GM21619 (cell line): Measurements from ENCODE around the gene PHLPP1.

Experiments used
- ATAC-seq: cut with Tn5 transposase; IDR thresholded peaks from one replicate; pipeline ENCODE4 v1.9.1; 2021; ENCODE audit not compliant: unreplicated experiment

PHLPP1 gene

GRCh38 chr18:62975785-62976184 lies 260.4 kb downstream of the PHLPP1 start:
- ATAC-seq, result no peak

- no peak for ATAC-seq
These were observed 260.9 kb downstream of the PHLPP1 start for GRCh38 chr18:62976227-62976626.

- ATAC-seq, result no peak
These were observed 262.2 kb downstream of the PHLPP1 start for GRCh38 chr18:62977512-62977911.

- ATAC-seq, result no peak
These were observed 263.1 kb downstream of the PHLPP1 start for GRCh38 chr18:62978251-62979049.

GRCh38 chr18:62979176-62979575 lies 263.8 kb downstream of the PHLPP1 start:
- ATAC-seq, result no peak

GRCh38 chr18:62979900-62980299 lies 264.6 kb downstream of the PHLPP1 start:
- ATAC-seq, result no peak

- no peak for ATAC-seq
These were observed 266.2 kb downstream of the PHLPP1 start for GRCh38 chr18:62981566-62981965.

GRCh38 chr18:62982600-62983251 lies 267.4 kb downstream of the PHLPP1 start:
- peak; percentile 59 for ATAC-seq

GRCh38 chr18:62984656-62985315 lies 269.4 kb downstream of the PHLPP1 start:
- no peak for ATAC-seq

- no peak for ATAC-seq
These were observed 271.1 kb downstream of the PHLPP1 start for GRCh38 chr18:62986490-62986889.

GRCh38 chr18:62987055-62987830 lies 271.9 kb downstream of the PHLPP1 start:
- ATAC-seq, result no peak

- ATAC-seq, result no peak
These were observed 272.5 kb downstream of the PHLPP1 start for GRCh38 chr18:62987859-62988258.

GRCh38 chr18:62988471-62988870 lies 273.1 kb downstream of the PHLPP1 start:
- ATAC-seq, result no peak

- no peak for ATAC-seq
These were observed 273.9 kb downstream of the PHLPP1 start for GRCh38 chr18:62989195-62989594.

- no peak for ATAC-seq
These were observed 275.3 kb downstream of the PHLPP1 start for GRCh38 chr18:62990653-62991052.

GRCh38 chr18:62991389-62991788 lies 276.0 kb downstream of the PHLPP1 start:
- no peak for ATAC-seq

GRCh38 chr18:62991959-62992358 lies 276.6 kb downstream of the PHLPP1 start:
- no peak for ATAC-seq

- ATAC-seq, result no peak
These were observed 277.6 kb downstream of the PHLPP1 start for GRCh38 chr18:62992877-62993365.

GRCh38 chr18:62996566-62996965 lies 281.2 kb downstream of the PHLPP1 start:
- no peak for ATAC-seq

- no peak for ATAC-seq
These were observed 281.7 kb downstream of the PHLPP1 start for GRCh38 chr18:62997076-62997475.

- ATAC-seq, result no peak
These were observed 283.1 kb downstream of the PHLPP1 start for GRCh38 chr18:62998443-62998842.
